ENCODE measurements around the gene GPRASP1. TPM values are rescaled to one million over a fixed set of nuclear protein-coding genes. Genes with fewer than 3 reads are reported as not detected.
"Not testable (repeated sequence)": the region's sequence is repeated elsewhere in the genome, so short reads cannot be mapped to it uniquely, and the experiment has no call there.

GPRASP1 gene
- total RNA-seq, 1 experiment from 2014 or later: 1.1 TPM

DNA sequence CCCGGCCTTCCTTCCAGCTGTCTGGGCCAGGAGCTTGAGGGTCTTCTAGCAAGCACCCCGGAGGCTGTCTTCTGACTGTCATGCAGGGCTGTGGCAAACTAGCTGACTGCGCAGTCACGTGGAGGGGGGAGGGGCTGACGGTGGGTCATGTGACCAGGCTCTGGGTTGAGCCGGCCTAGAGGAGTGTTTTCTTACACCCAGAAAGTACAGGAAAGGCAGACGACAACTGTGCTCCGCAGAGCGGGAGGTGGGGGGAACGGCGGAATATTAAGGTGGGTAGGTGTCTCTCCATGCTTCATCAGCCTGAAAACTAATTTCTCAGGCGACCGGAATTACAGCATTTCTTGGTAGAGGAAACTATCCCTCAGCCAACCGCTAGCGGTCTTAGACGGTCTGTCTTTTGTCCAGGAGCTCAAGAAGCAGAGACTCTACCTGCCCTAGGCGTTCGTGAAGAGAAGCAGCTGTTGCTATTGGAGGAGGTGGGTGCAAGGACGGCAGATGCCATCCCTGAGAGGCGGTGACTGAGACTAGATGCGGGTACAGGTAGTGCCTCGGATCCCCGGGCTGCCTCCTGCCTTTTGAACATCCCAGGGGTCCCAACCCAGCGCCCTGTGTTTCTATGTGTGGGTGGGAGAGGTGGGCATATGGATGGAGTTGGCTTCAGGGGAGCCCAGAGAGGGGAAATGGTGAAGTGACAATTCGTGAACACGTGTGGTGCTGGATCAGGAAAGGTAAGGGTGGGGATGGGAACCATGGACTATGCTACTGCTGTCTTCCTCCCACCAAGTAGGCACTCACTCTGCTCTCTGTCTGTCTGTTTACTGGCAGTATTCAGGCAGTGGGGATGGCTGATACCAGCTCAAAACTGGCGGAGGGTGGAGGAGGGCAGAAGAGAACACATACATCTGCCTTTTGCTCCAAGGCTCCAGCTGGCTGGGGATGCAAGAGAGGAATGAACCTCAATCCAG, 8.8 kb downstream of the GPRASP1 start:
- ChIA-PET CTCF (no interaction called here), RAD21 (ENCODE audit: low non-redundant PET in 1 of 2, low total read pairs in 2 of 2, uncharacterized antibody in 2 of 2, unreplicated experiment in 2 of 2) (no interaction called here), POLR2A (no interaction called here)
- no peak overlapping the region for H2AFZ ChIP-seq (ENCODE audit: low read depth, low read length, poor library complexity, severe bottlenecking)
- intact Hi-C loops (cut with micrococcal nuclease): loop anchor here (5.0 kb wide), 1 partner anchor 47 kb away; no protein-coding TSS in a partner anchor
- H3K4me1 ChIP-seq (ENCODE audit: control insufficient read depth in 1 of 2, insufficient read depth in 2 of 2, low read length in 2 of 2): no peaks in the 10 kb centered on the region
- no peaks in the 10 kb centered on the region for H4K20me1 ChIP-seq (ENCODE audit: insufficient read depth)
- no peak for DNase-seq (ENCODE audit: low read depth, low spot score)
- H3K27me3 ChIP-seq (ENCODE audit: insufficient read depth, low read length): no peaks in the 10 kb centered on the region
- no peak overlapping the region for H3K4me2 ChIP-seq (ENCODE audit: low read length)
- no peak for ATAC-seq
- no peaks in the 10 kb centered on the region for H3K79me2 ChIP-seq (ENCODE audit: insufficient read depth, low read length)
- H3K9me2 ChIP-seq (ENCODE audit: insufficient read depth): no peaks in the 10 kb centered on the region
- TF ChIP-seq SIN3A (IDR thresholded peaks at IDR 0.05; ENCODE audit: low read depth) (no peak), CBX3 (IDR thresholded peaks at IDR 0.05; ENCODE audit: low read depth) (no peak), EZH2 (IDR thresholded peaks at IDR 0.05) (no peak), EZH2phosphoT487 (IDR thresholded peaks at IDR 0.05; ENCODE audit: borderline replicate concordance) (no peak), POLR2AphosphoS5 (IDR thresholded peaks at IDR 0.05; ENCODE audit: low read depth, low read length) (no peak), EGR1 (IDR thresholded peaks at IDR 0.05; ENCODE audit: low read depth) (no peak), ZFX (IDR thresholded peaks at IDR 0.05) (no peak), SRF (IDR thresholded peaks at IDR 0.05; ENCODE audit: low read depth) (no peak), ELF1 (IDR thresholded peaks at IDR 0.05; ENCODE audit: borderline replicate concordance, low read depth) (no peak), SP1 (IDR thresholded peaks at IDR 0.05; ENCODE audit: low read depth) (no peak), YY1 (IDR thresholded peaks at IDR 0.05; ENCODE audit: extremely low read depth, insufficient replicate concordance, low read depth, low read length) (no peak)
- TF ChIP-seq, protein P1, sequence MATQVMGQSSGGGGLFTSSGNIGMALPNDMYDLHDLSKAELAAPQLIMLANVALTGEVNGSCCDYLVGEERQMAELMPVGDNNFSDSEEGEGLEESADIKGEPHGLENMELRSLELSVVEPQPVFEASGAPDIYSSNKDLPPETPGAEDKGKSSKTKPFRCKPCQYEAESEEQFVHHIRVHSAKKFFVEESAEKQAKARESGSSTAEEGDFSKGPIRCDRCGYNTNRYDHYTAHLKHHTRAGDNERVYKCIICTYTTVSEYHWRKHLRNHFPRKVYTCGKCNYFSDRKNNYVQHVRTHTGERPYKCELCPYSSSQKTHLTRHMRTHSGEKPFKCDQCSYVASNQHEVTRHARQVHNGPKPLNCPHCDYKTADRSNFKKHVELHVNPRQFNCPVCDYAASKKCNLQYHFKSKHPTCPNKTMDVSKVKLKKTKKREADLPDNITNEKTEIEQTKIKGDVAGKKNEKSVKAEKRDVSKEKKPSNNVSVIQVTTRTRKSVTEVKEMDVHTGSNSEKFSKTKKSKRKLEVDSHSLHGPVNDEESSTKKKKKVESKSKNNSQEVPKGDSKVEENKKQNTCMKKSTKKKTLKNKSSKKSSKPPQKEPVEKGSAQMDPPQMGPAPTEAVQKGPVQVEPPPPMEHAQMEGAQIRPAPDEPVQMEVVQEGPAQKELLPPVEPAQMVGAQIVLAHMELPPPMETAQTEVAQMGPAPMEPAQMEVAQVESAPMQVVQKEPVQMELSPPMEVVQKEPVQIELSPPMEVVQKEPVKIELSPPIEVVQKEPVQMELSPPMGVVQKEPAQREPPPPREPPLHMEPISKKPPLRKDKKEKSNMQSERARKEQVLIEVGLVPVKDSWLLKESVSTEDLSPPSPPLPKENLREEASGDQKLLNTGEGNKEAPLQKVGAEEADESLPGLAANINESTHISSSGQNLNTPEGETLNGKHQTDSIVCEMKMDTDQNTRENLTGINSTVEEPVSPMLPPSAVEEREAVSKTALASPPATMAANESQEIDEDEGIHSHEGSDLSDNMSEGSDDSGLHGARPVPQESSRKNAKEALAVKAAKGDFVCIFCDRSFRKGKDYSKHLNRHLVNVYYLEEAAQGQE (IDR thresholded peaks at IDR 0.05; ENCODE audit: low read depth): no peak
- TF ChIP-seq, protein P2, sequence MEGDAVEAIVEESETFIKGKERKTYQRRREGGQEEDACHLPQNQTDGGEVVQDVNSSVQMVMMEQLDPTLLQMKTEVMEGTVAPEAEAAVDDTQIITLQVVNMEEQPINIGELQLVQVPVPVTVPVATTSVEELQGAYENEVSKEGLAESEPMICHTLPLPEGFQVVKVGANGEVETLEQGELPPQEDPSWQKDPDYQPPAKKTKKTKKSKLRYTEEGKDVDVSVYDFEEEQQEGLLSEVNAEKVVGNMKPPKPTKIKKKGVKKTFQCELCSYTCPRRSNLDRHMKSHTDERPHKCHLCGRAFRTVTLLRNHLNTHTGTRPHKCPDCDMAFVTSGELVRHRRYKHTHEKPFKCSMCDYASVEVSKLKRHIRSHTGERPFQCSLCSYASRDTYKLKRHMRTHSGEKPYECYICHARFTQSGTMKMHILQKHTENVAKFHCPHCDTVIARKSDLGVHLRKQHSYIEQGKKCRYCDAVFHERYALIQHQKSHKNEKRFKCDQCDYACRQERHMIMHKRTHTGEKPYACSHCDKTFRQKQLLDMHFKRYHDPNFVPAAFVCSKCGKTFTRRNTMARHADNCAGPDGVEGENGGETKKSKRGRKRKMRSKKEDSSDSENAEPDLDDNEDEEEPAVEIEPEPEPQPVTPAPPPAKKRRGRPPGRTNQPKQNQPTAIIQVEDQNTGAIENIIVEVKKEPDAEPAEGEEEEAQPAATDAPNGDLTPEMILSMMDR (IDR thresholded peaks at IDR 0.05 in 2 of 3, conservative IDR thresholded peaks at IDR 0.05 in 1 of 3; ENCODE audit: borderline replicate concordance in 1 of 3, insufficient read depth in 1 of 3, low read depth in 2 of 3, low read length in 2 of 3): no peak
- no peak overlapping the region for H3K27ac ChIP-seq (ENCODE audit: low read depth, low read length)
- no TSS peak for BruUV-seq (replicated peaks)
- H3K9me3 ChIP-seq (ENCODE audit: control insufficient read depth in 1 of 2, insufficient read depth in 1 of 2, low read depth in 1 of 2, low read length in 2 of 2): no peaks in the 10 kb centered on the region
- no peak overlapping the region for H3K4me3 ChIP-seq (replicated peaks in 1 of 2; ENCODE audit: low read depth in 1 of 2, low read length in 2 of 2)
- H3K9ac ChIP-seq (ENCODE audit: low read length): no peak overlapping the region
- no peaks in the 10 kb centered on the region for H3K36me3 ChIP-seq (ENCODE audit: control insufficient read depth in 1 of 2, insufficient read depth in 2 of 2, low read length in 2 of 2)

DNA sequence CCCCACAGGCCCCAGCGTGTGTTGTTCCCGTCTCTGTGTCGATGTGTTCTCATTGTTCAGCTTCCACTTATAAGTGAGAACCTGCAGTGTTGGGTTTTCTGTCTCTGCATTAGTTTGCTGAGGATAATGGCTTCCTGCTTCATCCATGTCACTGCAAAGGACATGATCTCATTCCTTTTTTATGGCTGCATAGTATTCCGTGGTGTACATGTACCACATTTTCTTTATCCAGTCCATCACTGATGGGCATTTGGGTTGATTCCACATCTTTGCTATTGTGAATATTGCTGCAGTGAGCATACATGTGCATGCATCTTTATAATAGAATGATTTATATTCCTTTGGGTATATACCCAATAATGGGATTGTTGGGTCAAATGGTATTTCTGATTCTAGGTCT, 12.5 kb downstream of the GPRASP1 start:
- not testable (repeated sequence) for ATAC-seq

More for the DNA sequence above, 12.5 kb downstream of the GPRASP1 start:
- H3K9me2 ChIP-seq (ENCODE audit: insufficient read depth); H3K4me2 ChIP-seq (ENCODE audit: low read length); CTCF ChIA-PET; H3K27ac ChIP-seq (ENCODE audit: low read depth, low read length); H3K4me3 ChIP-seq (replicated peaks in 1 of 2; ENCODE audit: low read depth in 1 of 2, low read length in 2 of 2); BruUV-seq (replicated peaks); H3K79me2 ChIP-seq (ENCODE audit: insufficient read depth, low read length); H3K27me3 ChIP-seq (ENCODE audit: insufficient read depth, low read length); H3K9ac ChIP-seq (ENCODE audit: low read length); H3K36me3 ChIP-seq (ENCODE audit: control insufficient read depth in 1 of 2, insufficient read depth in 2 of 2, low read length in 2 of 2); H2AFZ ChIP-seq (ENCODE audit: low read depth, low read length, poor library complexity, severe bottlenecking); RAD21 ChIA-PET (ENCODE audit: low non-redundant PET in 1 of 2, low total read pairs in 2 of 2, uncharacterized antibody in 2 of 2, unreplicated experiment in 2 of 2); DNase-seq (ENCODE audit: low read depth, low spot score); H4K20me1 ChIP-seq (ENCODE audit: insufficient read depth); intact Hi-C loops (cut with micrococcal nuclease); POLR2A ChIA-PET; H3K9me3 ChIP-seq (ENCODE audit: control insufficient read depth in 1 of 2, insufficient read depth in 1 of 2, low read depth in 1 of 2, low read length in 2 of 2); H3K4me1 ChIP-seq (ENCODE audit: control insufficient read depth in 1 of 2, insufficient read depth in 2 of 2, low read length in 2 of 2): not testable (repeated sequence)

All from HCT116 (cell line).